Keratinocyte (primary cell): Measurements from ENCODE around the gene KRTAP9-1.

Source experiments
- CTCF ChIP-seq, 3 experiments: IDR thresholded peaks in 1 of 3; conservative IDR thresholded peaks in 1 of 3; optimal IDR thresholded peaks in 1 of 3; 2 replicates in 2 of 3; 3 replicates in 1 of 3; pipeline versions ENCODE3 to v1.5.1; 2011; ENCODE audit warnings: low read length in 3 of 3, mild to moderate bottlenecking in 3 of 3, moderate library complexity in 2 of 3, control low read depth in 1 of 3, inconsistent platforms in 1 of 3; ENCODE audit not compliant: insufficient read depth in 2 of 3; ENCODE audit errors: extremely low read depth in 1 of 3
- EZH2 ChIP-seq: IDR thresholded peaks from one replicate; pipeline ENCODE4 v1.6.1; 2012; ENCODE audit warnings: inconsistent platforms, mild to moderate bottlenecking, low read length, moderate library complexity

DNA sequence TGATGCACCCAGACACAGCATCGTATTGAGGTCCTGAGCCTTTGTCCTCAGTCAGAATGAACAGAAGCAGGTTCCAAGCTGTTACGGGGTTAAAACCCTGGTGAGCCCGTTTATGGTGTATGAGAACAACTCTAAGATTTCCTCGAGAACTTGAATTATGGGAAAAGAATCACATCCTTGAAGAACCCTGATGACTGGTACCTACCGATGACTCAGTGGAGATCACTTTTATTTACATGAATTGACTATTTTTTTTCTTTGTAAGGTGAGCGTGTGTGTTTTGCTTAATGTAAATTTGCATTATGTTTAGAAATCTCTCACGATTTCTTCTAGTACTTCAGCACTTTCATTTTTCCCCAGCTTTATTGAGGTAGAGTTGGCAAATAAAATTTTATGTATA, 25.9 kb upstream of the KRTAP9-1 start:
- no peak for TF ChIP-seq CTCF (optimal IDR thresholded peaks at IDR 0.05 in 1 of 3, IDR thresholded peaks at IDR 0.05 in 1 of 3, conservative IDR thresholded peaks at IDR 0.05 in 1 of 3; ENCODE audit: extremely low read depth in 1 of 3, insufficient read depth in 2 of 3, low read length in 3 of 3)
- TF ChIP-seq EZH2, result no peak
